ENCODE measurements around the gene ACO2. TPM values are rescaled to one million over a fixed set of nuclear protein-coding genes. Genes with fewer than 3 reads are reported as not detected.
A peak's percentile ranks its signal among the peaks of the same experiment; 100 is the strongest.
"Not testable (repeated sequence)": the region's sequence is repeated elsewhere in the genome, so short reads cannot be mapped to it uniquely, and the experiment has no call there.

The ACO2 gene
- total RNA-seq: 835 TPM
- long read RNA-seq, transcript ACO2-201 (18 exons, 2,741 nt): major isoform, 1,341 of 1,678 reads
- long read RNA-seq, partial matches to known transcripts: 298 of 1,678 reads
- long read RNA-seq, other reads (novel, unspliced or antisense): 38 of 1,678 reads

- peak; percentile 98 for DNase-seq
- intact Hi-C loops (cut with DNase I): no loop called here
- peak; percentile 96 for ATAC-seq (ENCODE audit: poor library complexity)
These were observed at the start of gene ACO2, which contains the start of gene PHF5A for GRCh38 chr22:41468381-41469217. TSS of gene ACO2 (plus strand) at chr22:41469117. CDS start at chr22:41469147, 30 bp downstream. TSS of gene PHF5A (minus strand) at chr22:41468692. CDS start at chr22:41468653, 39 bp downstream.

DNA sequence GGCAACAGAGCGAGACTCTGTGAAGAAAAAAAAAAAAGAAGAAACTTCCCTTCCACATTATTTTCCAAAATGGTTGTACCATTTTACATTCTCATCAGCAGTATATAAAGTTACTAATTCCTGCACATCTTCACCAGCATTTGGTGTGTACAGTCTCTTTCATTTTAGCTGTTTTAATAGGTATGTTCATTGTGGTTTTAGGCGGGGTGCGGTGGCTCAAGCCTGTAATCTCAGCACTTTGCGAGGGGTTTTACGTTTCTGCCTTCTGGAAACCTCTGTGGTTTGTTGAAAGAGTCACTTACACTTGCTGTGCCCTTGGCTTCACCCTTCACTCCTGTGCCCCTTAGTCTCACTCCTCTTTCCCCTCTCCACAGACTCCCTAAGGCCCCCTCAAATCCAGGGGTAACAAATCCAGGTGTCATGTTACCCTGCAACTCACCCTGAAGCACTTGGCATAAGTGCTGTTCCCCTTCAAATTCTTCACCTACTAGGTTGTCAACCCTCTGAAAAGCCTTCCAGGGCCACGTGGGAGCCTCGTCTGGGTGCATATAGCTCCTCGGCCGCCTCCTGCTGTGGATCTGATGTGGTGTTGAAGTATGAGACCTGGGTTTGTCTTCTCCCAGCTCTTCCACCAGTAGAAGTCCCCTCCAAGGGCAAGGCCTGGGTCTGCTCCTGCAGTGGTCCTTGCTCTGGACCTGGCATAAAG is 43.1 kb upstream of the ACO2 start:
- ATAC-seq (ENCODE audit: poor library complexity): no peak
- DNase-seq: no peak
- intact Hi-C loops (cut with DNase I): no loop called here

DNA sequence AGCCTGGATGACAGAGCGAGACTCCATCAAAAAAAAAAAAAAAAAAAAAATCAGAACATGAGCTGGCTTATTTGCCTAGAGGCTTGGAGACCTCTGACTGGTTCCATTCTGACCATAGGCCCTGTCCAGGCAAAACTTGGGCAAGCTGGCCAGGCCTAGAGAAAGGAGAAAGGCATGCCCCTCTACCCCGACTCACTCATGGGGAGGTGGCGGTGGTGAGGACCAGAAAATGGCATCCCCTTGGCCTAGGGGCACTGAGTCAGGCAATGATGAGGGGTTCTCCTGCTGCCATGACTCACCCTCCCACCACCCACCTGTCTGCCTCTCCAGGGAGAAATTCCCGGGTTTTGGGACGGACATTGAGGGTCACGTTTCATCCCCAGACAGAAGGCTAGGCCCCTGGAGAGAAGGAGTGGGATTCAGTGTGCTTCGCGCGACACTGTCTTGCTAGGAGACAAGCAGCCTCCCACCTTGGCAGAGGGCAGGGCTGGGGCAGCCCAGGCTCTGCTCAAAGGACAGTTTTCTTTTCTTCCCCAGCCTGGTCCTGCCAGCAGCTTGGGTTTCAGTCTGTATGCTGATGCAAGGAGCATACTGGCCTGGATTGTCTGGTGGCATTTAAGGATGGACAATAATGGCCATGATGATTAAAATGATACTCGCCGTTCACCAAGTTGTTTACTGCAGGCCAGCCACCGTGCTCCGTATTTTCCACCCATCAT is 39.5 kb upstream of the ACO2 start:
- DNase-seq (no peak), ATAC-seq (ENCODE audit: poor library complexity) (no peak)
- intact Hi-C loops (cut with DNase I): no loop called here

DNA sequence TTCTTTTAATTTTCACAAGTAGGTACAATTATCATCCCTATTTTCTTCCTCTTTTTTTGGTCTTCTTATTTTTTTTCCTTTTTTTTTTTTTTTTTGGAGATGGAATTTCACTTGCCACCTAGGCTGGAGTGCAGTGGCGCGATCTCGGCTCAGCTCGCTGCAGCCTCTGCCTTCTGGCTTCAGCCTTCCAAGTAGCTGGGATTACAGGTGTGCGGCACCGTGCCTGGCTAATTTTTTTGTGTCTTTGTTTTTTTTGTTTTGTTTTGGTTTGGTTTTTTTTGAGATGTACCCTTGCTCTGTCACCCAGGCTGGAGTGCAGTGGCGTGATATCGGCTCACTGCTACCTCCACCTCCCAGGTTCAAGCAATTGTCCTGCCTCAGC is 39.0 kb upstream of the ACO2 start:
- intact Hi-C loops (cut with DNase I): no loop called here

GRCh38 chr22:41431656-41432055 is 37.3 kb upstream of the ACO2 start:
- intact Hi-C loops (cut with DNase I): no loop called here
- ATAC-seq (ENCODE audit: poor library complexity) (no peak), DNase-seq (no peak)

More for the DNA sequence above, 39.0 kb upstream of the ACO2 start:
- DNase-seq: no peak
- no peak for ATAC-seq (ENCODE audit: poor library complexity)

- intact Hi-C loops (cut with DNase I); ATAC-seq (ENCODE audit: poor library complexity): not testable (repeated sequence)
- peak; percentile 68 for DNase-seq
These were observed 35.4 kb upstream of the ACO2 start for GRCh38 chr22:41433480-41433879.

DNA sequence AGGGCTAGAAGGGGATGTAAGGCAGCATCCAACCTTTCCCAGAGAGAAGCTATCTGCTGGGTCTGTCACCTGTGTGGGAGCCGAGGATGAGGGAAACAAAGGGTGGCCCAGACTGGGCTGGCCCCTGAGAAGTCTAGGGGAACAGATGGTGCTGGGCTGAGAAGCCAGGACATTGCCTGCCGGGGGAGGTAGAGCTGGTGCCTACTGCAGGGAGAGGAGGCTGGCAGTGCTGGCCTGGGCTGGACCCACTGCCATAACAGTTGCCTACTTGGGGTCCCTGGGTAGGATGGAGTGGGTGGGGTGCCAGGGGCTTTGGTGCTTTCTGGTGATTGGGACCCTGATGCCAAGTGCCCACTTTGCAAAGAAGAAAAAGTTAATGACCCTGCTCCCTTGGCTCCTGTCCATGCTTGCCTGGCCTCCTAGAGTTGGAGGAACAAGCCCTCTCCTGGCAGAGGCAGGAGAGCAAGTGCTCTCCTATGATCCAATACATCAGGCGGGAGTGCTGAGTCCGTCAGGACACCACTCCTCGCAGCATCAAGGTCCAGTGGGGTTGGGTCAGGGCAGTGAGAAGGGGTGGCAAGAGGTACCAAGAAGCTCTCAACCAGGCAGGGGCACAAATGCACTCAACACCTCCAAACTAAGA is 34.4 kb upstream of the ACO2 start:
- DNase-seq; intact Hi-C loops (cut with DNase I): not testable (repeated sequence)
- peak; percentile 18 for ATAC-seq (ENCODE audit: poor library complexity)

DNA sequence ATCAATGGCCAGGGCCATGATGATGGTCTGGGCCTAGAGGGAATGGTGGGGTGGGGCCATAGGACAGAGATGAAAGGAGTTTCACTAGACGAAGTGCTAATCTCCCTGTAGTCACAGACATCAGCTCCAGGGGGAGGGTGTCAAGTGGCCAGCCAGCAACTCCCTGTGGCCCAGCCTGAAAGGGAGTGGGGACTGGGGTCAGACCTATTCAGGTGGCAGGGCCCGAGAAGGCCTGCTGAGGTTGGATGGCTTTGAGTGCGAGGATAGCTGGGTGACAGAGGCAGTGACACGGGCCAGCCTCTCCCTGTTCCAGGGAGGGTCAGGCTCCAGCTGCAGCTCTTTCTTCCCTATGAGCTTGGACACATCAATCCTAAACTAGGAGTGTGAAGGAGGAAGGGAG is 33.4 kb upstream of the ACO2 start:
- DNase-seq (no peak), ATAC-seq (ENCODE audit: poor library complexity) (no peak)
- intact Hi-C loops (cut with DNase I): no loop called here

GRCh38 chr22:41436322-41437113 is 32.4 kb upstream of the ACO2 start:
- intact Hi-C loops (cut with DNase I): no loop called here
- ATAC-seq (ENCODE audit: poor library complexity) (peak; percentile 9), DNase-seq (no peak)

DNA sequence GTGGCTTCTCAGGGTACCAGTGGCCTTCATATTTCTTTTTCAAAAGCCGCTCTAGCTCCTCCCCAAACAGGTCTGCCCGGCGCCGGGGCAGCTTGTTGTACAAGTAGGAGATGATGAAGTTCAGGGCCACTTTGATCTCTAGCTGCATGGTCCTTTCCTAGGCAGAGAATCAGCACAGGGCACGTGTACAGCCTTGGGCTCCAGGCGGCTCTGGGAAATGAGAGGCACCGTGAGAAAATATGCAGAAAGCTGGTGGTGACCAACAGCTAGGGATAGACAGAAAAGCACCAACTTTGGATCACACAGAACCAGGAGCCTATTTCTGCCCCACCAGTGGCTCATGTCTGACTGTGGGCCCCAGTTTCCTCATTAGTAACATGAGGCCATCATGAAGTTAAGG is 31.7 kb upstream of the ACO2 start:
- no peak for DNase-seq

DNA sequence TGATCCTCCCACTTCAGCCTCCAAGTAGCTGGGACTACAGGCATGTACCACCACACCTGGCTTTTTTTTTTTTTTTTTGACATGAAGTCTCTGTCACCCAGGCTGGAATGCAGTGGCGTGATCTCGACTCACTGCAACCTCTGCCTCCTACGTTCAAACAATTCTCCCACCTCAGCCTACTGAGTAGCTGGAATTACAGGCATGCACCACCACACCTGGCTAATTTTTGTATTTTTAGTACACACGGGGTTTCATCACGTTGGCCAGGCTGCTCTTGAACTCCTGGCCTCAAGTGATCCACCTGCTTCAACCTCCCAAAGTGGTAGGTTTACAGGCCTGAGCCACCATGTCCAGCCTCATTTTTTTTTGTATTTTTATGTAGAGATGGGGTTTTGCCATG is 28.4 kb upstream of the ACO2 start:
- DNase-seq; ATAC-seq (ENCODE audit: poor library complexity); intact Hi-C loops (cut with DNase I): not testable (repeated sequence)

More for the DNA sequence above, 31.7 kb upstream of the ACO2 start:
- no peak for ATAC-seq (ENCODE audit: poor library complexity)
- intact Hi-C loops (cut with DNase I): no loop called here

- DNase-seq: no peak
- ATAC-seq (ENCODE audit: poor library complexity): no peak
- intact Hi-C loops (cut with DNase I): no loop called here
These were observed 26.6 kb upstream of the ACO2 start for GRCh38 chr22:41442240-41442792.

DNA sequence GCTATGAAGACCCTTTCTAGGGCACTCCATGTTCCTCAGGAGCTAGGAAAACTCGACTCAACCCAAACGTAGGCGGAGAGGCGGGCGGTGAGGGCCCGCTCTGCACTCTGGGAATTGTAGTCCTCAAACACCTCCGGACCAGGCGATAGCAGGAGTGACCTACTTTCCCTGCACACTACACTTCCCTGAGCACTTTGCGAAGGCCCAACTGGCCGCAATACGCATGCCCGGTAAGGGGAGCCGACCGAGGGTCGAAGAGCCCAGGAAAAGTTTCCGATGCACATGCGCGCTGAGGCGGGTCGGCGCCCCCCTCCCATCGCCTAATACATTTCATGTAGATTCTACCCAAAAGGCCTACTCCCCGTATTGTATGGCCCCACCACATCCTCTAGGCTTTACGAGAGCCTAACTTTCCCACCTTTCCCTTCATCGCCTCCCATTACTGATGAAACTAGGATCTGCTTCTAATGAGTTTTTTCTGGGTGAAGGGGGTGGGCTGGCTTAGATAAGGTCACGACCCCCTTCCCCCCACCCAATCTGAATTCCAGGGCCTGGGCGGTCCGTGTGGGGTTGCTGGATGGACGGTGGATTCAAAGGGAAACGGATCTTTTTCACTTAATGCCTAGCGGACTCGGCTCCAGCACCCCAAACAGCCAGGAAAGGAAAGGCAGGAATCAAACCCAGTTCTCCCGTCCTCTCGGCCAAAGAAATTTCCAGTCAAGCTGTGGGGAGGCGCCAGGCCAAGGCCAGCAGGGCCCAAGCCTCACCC is 24.4 kb upstream of the ACO2 start:
- intact Hi-C loops (cut with DNase I): no loop called here
- DNase-seq (peak; percentile 92), ATAC-seq (ENCODE audit: poor library complexity) (peak; percentile 45)

GRCh38 chr22:41445129-41446056 is 23.5 kb upstream of the ACO2 start:
- no peak for ATAC-seq (ENCODE audit: poor library complexity)
- DNase-seq: peak; percentile 58
- intact Hi-C loops (cut with DNase I): no loop called here

DNA sequence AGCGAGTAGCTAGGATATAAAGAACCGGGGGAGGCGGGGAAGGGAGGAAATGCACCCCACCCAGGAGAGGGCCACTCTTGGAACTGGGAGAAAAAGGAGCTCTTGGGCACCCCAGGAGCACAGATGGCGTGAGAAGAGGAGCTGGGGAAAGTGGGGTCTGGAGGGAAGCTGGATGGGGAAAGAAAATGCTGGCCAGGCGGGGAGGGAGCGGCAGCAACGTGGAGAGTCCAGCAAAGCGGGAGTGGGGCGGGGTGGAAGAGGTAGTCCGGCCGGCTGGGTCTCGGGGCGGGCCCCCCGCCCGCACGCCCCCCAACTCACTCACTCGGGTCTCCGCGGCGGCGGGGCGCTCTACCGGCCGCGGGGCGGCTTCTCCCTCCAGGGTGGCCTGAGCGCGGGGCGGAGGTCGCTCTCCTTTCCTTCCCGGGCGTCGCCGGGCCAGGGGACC is 22.8 kb upstream of the ACO2 start:
- intact Hi-C loops (cut with DNase I): no loop called here
- DNase-seq (peak; percentile 54), ATAC-seq (ENCODE audit: poor library complexity) (no peak)
